Adrenal gland (tissue), 5 donors: ENCODE results near the gene PRR18.

Experiments used
- CTCF ChIP-seq, 6 experiments: fragments of 450-650 bp in 4 of 6; fragments of 200-600 bp in 2 of 6; sonication (generic) in 1 of 6; IDR thresholded peaks; 1 replicate in 5 of 6; 2 replicates in 1 of 6; pipeline versions ENCODE4 v1.5.1 to v1.8.0; 2016 to 2021; ENCODE audit warnings: antibody characterized with exemption in 6 of 6, mild to moderate bottlenecking in 2 of 6, moderate library complexity in 1 of 6
- POLR2A ChIP-seq, 2 donors: fragments of 450-650 bp; IDR thresholded peaks; one replicate each; pipeline ENCODE4 v1.6.1; 2017; ENCODE audit warnings: antibody characterized with exemption in 2 of 2, mild to moderate bottlenecking in 2 of 2, moderate library complexity in 1 of 2
- donor health status: DM: no; HTN: no; CAD: no.

GRCh38 chr6:166259296-166259977, 48.8 kb downstream of the PRR18 start:
- TF ChIP-seq CTCF (IDR thresholded peaks at IDR 0.05) (no peak), POLR2A (IDR thresholded peaks at IDR 0.05) (no peak)
